T1000 (cell line): ENCODE data around the gene RANGRF.

ENCODE experiments used
- DNase-seq: peaks from one replicate; lab custom pipeline; 2025; ENCODE audit warnings: mixed read lengths; lab: John Stamatoyannopoulos, UW

The RANGRF gene

GRCh38 chr17:8312726-8313600, 24.5 kb downstream of the RANGRF start:
- DNase-seq: no peak

GRCh38 chr17:8314797-8315763, 26.6 kb downstream of the RANGRF start:
- DNase-seq: no peak

DNA sequence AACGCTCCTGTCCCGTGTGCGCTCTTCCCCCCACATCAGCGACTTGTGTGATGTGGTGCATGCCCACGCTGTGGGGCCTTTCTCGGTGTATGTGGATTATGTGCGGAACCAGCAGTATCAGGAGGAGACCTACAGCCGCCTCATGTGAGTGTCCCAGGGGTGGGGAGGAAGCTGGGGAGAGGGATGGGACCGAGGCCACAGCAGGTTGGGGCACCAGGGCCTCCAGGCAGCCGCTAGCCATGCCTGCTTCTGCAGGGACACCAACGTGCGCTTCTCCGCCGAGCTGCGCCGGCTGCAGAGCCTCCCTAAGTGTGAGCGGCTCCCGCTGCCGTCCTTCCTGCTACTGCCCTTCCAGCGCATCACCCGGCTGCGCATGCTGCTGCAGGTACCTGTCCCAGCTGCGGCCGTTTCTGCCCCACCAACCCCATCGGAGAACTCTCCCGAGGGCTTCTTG, 27.3 kb downstream of the RANGRF start:
- DNase-seq: no peak

- DNase-seq: no peak
These were observed 29.8 kb downstream of the RANGRF start for GRCh38 chr17:8318010-8318935.

DNA sequence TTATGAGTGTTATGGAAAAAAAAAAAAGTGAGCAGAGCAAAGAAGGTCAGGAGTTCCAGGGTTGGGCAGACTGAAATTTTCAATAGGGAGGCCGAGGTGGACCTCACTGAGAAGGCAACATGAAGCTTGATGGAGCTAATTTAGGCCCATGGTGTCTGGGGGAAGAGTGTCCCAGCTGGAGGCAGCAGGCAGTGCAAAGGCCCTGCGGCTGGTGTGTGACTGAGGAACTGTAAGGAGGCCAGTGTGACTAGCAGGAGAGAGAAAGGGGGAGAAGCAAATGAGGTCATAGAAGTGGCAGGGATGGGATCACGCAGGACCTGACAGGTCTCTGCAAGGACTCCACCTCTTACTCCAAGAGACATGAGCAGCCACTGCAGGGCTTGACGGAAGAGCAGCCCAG, 31.8 kb downstream of the RANGRF start:
- no peak for DNase-seq

DNA sequence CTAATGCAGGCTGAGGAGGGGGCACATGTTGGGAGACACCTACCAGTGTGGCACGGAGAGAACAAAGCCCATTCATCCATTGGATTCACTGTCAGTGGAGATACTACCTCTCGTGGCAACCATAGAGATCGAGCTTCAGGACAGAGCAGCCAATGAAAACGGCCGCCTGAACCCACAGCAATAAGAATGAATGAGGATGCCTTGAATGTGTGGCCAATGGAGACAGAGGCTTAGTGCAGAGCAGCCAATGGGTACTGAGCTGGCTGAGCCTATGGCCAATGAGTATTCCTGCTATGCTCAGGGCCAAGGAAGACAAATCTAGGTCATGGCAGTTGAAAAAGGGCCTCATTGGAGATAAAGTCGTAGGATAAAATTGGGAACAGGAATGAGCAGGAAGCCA, 32.5 kb downstream of the RANGRF start:
- no peak for DNase-seq

DNA sequence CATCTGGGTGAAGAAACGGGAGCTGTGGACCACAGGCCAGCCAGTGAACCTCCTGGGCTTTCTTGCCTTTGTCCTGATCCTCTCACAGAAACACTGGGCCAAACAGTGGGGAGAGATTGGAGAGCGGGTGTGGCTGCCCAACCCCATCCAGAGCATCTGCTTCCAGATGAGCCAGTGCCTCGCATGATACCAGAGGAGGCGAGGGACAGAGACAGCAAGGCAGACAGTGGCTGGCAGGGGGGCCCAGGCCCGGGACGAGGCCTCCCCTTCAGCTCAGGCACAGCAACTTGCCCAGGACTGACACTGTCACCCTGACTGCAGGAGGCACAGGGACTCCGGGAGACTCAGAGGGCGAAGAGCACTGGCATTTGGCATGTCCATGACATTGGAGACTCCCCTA, 33.6 kb downstream of the RANGRF start:
- DNase-seq: no peak

DNA sequence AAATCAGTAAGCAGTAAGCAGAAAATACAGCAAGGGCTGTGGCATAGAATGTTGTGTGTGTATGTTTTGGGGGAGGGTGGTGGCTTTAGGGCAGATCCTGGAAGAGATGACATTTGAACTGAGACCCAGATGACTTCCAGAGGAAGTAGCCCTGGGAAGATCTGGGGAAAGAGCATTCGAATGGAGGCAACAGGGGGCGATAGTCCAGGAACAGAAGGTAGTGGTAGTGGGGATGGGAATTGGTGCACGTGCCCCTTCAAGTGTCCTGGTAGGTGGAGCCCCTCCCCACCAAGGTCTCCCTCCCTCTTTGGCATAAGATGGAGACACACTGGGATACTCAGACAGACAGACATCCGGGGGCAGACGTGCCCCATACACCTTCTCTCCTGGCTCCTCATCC, 35.7 kb downstream of the RANGRF start:
- DNase-seq: no peak

- no peak for DNase-seq
These were observed 36.5 kb downstream of the RANGRF start for GRCh38 chr17:8324923-8325322.

- DNase-seq: no peak
These were observed 38.2 kb downstream of the RANGRF start for GRCh38 chr17:8326511-8327302.

GRCh38 chr17:8327303-8327649, 38.8 kb downstream of the RANGRF start:
- DNase-seq: no peak

- DNase-seq: no peak
These were observed 43.7 kb downstream of the RANGRF start for GRCh38 chr17:8332128-8332527.

DNA sequence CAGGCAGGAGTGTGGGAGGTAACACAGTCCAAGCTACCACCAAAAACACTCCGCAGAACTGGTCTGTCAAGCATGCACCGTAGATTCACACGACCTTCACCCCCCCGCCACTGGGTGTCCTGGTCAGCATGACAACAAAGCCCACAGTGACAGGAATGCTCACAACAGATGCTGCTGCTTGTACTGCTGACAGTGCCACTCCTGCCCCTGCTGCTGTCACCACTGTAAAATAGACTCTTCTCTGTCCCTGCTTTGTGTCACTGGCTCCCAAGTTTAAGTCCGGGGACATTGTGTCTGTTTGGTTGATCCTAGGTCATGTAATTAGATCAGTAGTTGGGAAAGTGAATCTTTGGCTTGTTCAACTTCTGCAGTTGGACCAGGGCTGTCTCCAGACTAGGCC, 44.2 kb downstream of the RANGRF start:
- no peak for DNase-seq

GRCh38 chr17:8333281-8333680, 44.8 kb downstream of the RANGRF start:
- no peak for DNase-seq

DNA sequence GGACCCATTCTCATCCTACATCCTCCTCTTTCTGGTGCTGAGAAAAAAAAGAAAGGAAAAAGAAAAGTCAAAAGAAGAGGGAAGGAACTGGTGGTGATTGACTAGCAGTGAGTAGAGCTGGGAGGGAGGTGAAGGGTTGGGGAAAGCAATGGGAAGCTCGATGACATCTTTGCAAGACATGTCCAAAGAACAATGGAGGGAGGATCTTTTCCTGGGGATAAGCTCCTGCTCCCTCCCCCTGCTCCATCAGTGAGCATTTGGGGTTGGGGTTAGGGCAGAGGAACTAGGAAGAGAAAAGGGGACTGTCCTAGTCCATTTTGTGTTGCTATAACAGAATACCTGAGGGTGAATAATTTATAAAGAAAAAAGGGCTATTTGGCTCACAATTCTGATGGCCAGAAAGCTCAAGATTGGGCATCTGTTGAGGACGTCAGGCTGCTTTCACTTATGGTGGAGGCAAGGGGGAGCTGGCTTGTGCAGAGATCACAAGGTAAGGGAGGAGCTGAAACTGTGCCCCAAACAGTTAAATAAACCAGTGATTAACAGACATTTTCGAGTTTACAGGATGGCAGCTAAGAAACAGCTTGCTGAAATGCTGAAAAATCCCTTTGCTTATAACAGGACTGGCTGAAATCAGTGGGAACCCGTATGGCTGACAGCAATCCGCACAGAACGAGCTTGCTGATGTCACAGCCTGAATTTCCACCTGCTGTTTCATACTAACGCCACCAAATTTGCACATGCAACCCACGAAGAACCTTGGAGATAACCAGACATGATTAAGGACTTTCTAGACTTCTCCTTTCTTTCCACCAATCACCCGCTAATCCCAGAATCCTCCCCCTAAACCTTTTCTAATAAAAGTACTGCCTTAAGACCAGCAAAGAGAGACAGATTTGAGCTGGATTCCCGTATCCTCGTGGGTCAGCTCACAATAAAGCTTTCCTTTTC, 49.6 kb downstream of the RANGRF start:
- DNase-seq: no peak

- no peak for DNase-seq
These were observed 50.3 kb downstream of the RANGRF start for GRCh38 chr17:8338753-8339140.

DNA sequence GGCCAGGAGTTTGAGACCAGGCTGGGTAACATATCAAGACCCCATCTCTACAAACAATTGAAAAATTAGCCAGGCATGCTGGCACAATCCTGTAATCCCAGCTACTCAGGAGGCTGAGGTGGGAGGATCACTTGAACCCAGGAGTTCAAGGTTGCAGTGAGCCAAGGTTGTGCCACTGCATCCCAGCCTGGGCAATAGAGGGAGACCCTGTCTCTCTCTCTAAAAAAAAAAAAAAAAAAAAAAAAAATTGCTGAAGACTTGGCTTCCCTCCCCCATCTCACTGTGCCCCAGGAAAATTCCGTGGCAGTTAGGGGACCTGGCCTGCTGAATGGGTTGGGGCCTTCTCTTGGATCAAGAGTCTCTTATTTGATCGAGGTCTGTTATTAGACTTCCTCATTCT, 51.1 kb downstream of the RANGRF start, which contains the start of gene ODF4:
Gene ODF4, plus strand, starts transcription at position 301 of the 400 bp plus-strand sequence. CDS start 212 bp downstream, outside the sequence.
- no peak for DNase-seq
